Measurements from ENCODE around the gene RSPH4A.

The RSPH4A gene

DNA sequence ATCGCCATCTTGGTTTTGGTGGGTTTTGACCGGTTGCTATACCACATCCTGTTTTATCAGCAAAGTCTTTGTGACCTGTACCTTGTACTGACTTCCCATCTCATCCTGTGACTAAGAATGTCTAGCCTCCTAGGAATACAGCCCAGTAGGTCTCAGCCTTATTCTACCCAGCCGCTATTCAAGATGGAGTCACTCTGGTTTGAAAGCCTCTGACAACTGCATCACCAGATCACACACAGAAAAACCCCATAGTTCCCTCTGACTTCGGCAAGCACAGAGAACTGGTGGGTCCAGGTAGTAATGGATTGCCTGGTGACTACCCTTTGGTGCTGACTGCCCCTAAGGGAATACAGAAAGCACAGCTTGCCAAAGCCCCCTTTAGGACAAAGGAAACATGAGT is 10.3 kb upstream of the RSPH4A start:
- no peak for DNase-seq (ENCODE audit: low read depth, low spot score)
- ChIA-PET POLR2A (no interaction called here), CTCF (interaction anchor here (1.0 kb wide), 1 partner anchor 14 kb away, joined by 3 read pairs; no protein-coding TSS in a partner anchor)
- no peak overlapping the region for H3K4me3 ChIP-seq (ENCODE audit: low read depth, low read length)
- TF ChIP-seq, protein P1, sequence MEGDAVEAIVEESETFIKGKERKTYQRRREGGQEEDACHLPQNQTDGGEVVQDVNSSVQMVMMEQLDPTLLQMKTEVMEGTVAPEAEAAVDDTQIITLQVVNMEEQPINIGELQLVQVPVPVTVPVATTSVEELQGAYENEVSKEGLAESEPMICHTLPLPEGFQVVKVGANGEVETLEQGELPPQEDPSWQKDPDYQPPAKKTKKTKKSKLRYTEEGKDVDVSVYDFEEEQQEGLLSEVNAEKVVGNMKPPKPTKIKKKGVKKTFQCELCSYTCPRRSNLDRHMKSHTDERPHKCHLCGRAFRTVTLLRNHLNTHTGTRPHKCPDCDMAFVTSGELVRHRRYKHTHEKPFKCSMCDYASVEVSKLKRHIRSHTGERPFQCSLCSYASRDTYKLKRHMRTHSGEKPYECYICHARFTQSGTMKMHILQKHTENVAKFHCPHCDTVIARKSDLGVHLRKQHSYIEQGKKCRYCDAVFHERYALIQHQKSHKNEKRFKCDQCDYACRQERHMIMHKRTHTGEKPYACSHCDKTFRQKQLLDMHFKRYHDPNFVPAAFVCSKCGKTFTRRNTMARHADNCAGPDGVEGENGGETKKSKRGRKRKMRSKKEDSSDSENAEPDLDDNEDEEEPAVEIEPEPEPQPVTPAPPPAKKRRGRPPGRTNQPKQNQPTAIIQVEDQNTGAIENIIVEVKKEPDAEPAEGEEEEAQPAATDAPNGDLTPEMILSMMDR (IDR thresholded peaks at IDR 0.05; ENCODE audit: insufficient read depth, low read length, missing control alignments), result no peak

GRCh38 chr6:116611056-116611455 is 5.2 kb upstream of the RSPH4A start:
- CTCF ChIA-PET, result no interaction called here
- no peak for DNase-seq (ENCODE audit: low read depth, low spot score)
- TF ChIP-seq, protein P1 (IDR thresholded peaks at IDR 0.05; ENCODE audit: insufficient read depth, low read length, missing control alignments), result no peak
- POLR2A ChIA-PET, result no interaction called here
- H3K4me3 ChIP-seq (ENCODE audit: low read depth, low read length), result no peak overlapping the region

GRCh38 chr6:116616737-116617053 is 416 bp downstream of the RSPH4A start:
- H3K4me3 ChIP-seq (ENCODE audit: low read depth, low read length), result peak overlapping the region; percentile 86
- TF ChIP-seq, protein P1 (IDR thresholded peaks at IDR 0.05; ENCODE audit: insufficient read depth, low read length, missing control alignments), result no peak
- ChIA-PET CTCF (interaction anchor here (0.7 to 1.8 kb wide), 4 partner anchors 9 to 30 kb away, joined by 3 to 4 read pairs (median 4); no protein-coding TSS in a partner anchor), POLR2A (no interaction called here)
- no peak for DNase-seq (ENCODE audit: low read depth, low spot score)

- POLR2A ChIA-PET, result no interaction called here
These were observed 7.9 kb downstream of the RSPH4A start for GRCh38 chr6:116624036-116624805.

DNA sequence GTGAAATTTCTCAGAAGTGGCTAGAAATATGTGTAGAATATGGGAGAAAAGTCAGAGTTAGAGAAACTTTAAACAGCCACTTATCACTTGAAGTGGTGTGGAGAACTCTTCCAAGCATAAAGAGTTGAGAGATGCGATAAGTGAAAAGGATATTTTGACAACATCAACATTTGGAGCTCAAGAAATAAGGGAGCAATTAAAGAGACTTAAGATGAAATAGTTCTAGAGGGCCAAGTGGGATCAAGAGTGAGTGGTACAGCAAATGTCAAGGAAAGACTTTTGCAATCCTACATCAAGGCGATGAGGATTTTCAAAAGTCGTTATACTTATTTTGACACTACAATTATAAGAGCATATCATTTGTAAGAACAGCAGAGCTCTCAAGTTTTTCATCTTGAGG is 9.6 kb downstream of the RSPH4A start:
- no peak for DNase-seq (ENCODE audit: low read depth, low spot score)
- H3K4me3 ChIP-seq (ENCODE audit: low read depth, low read length), result no peak overlapping the region
- ChIA-PET POLR2A (no interaction called here), CTCF (interaction anchor here (1.6 kb wide), 1 partner anchor 12 kb away, joined by 4 read pairs; no protein-coding TSS in a partner anchor)
- TF ChIP-seq, protein P1 (IDR thresholded peaks at IDR 0.05; ENCODE audit: insufficient read depth, low read length, missing control alignments), result no peak

More at GRCh38 chr6:116624036-116624805, 7.9 kb downstream of the RSPH4A start:
- CTCF ChIA-PET, result interaction anchor here (1.1 kb wide), 1 partner anchor 23 kb away, joined by 3 read pairs; no protein-coding TSS in a partner anchor
- H3K4me3 ChIP-seq (ENCODE audit: low read depth, low read length), result no peak overlapping the region
- TF ChIP-seq, protein P1 (IDR thresholded peaks at IDR 0.05; ENCODE audit: insufficient read depth, low read length, missing control alignments), result no peak
- DNase-seq (ENCODE audit: low read depth, low spot score), result no peak

DNA sequence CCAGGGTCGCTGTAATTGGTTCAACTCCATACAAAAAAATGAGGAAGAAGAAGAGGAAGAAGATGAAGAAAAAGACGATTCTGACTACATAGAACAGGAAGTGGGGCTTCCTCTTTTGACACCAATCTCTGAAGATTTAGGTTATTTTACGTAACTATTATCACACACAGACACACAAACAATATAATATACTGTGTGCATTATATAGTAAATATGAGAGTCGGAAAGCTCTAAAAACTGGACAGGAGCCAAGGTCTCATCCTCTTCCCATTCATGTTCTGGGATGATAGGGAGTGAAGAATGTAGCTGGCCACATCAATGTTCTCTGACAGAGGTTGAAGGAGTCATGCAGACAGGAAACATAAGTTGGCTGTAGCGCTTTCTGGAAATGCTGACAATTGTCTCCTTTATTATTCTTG is 13.3 kb downstream of the RSPH4A start:
- CTCF ChIA-PET, result interaction anchor here (1.0 to 1.2 kb wide), 2 partner anchors 15 to 19 kb away, joined by 3 read pairs; no protein-coding TSS in a partner anchor
- no peak overlapping the region for H3K4me3 ChIP-seq (ENCODE audit: low read depth, low read length)
- TF ChIP-seq, protein P1 (IDR thresholded peaks at IDR 0.05; ENCODE audit: insufficient read depth, low read length, missing control alignments), result no peak
- POLR2A ChIA-PET, result no interaction called here
- no peak for DNase-seq (ENCODE audit: low read depth, low spot score)
